Liver (tissue), 9 donors: ENCODE data around the gene ARIH1. TPM values are rescaled to one million over a fixed set of nuclear protein-coding genes. Genes with fewer than 3 reads are reported as not detected.

Source experiments
- DNase-seq: peaks from one replicate; pipeline ENCODE4 v3.0.0-alpha.2; 2017; ENCODE audit warnings: low spot score
- H3K27ac ChIP-seq, 2 donors: one replicate each; pipeline ENCODE4 v1.7.0; 2013; ENCODE audit warnings: inconsistent platforms in 2 of 2, low read length in 2 of 2, control low read depth in 1 of 2, low read depth in 1 of 2, mild to moderate bottlenecking in 1 of 2
- H3K27me3 ChIP-seq, 4 donors: one replicate each; pipeline versions ENCODE4 v1.6.1 to v1.7.0; 2013; ENCODE audit warnings: low read length in 3 of 4, inconsistent platforms in 1 of 4, mild to moderate bottlenecking in 1 of 4, moderate library complexity in 1 of 4; ENCODE audit not compliant: control insufficient read depth in 4 of 4, insufficient read depth in 4 of 4
- H3K36me3 ChIP-seq, 4 donors: one replicate each; pipeline versions ENCODE4 v1.6.1 to v1.7.0; 2013; ENCODE audit warnings: low read length in 3 of 4, mild to moderate bottlenecking in 3 of 4, low read depth in 1 of 4, moderate library complexity in 1 of 4; ENCODE audit not compliant: control insufficient read depth in 4 of 4, insufficient read depth in 3 of 4
- H3K4me1 ChIP-seq, 4 donors: one replicate each; pipeline versions ENCODE4 v1.6.1 to v1.7.0; 2013; ENCODE audit warnings: low read length in 3 of 4, mild to moderate bottlenecking in 3 of 4, moderate library complexity in 1 of 4; ENCODE audit not compliant: control insufficient read depth in 4 of 4, insufficient read depth in 4 of 4
- H3K4me3 ChIP-seq, 3 donors: one replicate each; pipeline versions ENCODE4 v1.6.1 to v1.7.0; 2013; ENCODE audit warnings: low read length in 3 of 3, control low read depth in 1 of 3, low read depth in 1 of 3, mild to moderate bottlenecking in 1 of 3
- H3K9ac ChIP-seq, 2 donors: one replicate each; pipeline ENCODE4 v1.7.0; 2013; ENCODE audit warnings: low read length in 2 of 2, mild to moderate bottlenecking in 2 of 2, moderate library complexity in 2 of 2, control low read depth in 1 of 2, low read depth in 1 of 2
- H3K9me3 ChIP-seq, 4 donors: one replicate each; pipeline versions ENCODE4 v1.6.1 to v1.7.0; 2013; ENCODE audit warnings: low read length in 3 of 4; ENCODE audit not compliant: control insufficient read depth in 4 of 4
- ATF3 ChIP-seq: IDR thresholded peaks from 2 replicates; pipeline ENCODE4 v1.6.1; 2016; ENCODE audit warnings: antibody characterized with exemption
- EGR1 ChIP-seq, 2 donors: IDR thresholded peaks; 2 replicates each; pipeline ENCODE4 v1.6.1; 2016 to 2018; ENCODE audit warnings: antibody characterized with exemption in 2 of 2, low read depth in 2 of 2
- FOXA1 ChIP-seq: IDR thresholded peaks from 2 replicates; pipeline ENCODE4 v1.6.1; 2016; ENCODE audit warnings: antibody characterized with exemption
- FOXA2 ChIP-seq: IDR thresholded peaks from 2 replicates; pipeline ENCODE4 v1.6.1; 2016; ENCODE audit warnings: antibody characterized with exemption
- GABPA ChIP-seq, 2 donors: IDR thresholded peaks in 1 of 2; conservative IDR thresholded peaks in 1 of 2; 2 replicates each; pipeline ENCODE4 v1.6.1; 2016; ENCODE audit warnings: antibody characterized with exemption in 2 of 2, mild to moderate bottlenecking in 1 of 2, moderate library complexity in 1 of 2
- HNF4A ChIP-seq, 2 donors: conservative IDR thresholded peaks; 2 replicates each; pipeline ENCODE4 v1.6.1; 2016; ENCODE audit warnings: antibody characterized with exemption in 2 of 2, mild to moderate bottlenecking in 2 of 2
- HNF4G ChIP-seq: IDR thresholded peaks from 2 replicates; pipeline ENCODE4 v1.6.1; 2016; ENCODE audit warnings: antibody characterized with exemption
- MAX ChIP-seq: IDR thresholded peaks from 2 replicates; pipeline ENCODE4 v1.6.1; 2016; ENCODE audit warnings: antibody characterized with exemption
- NR2F2 ChIP-seq: IDR thresholded peaks from 2 replicates; pipeline ENCODE4 v1.6.1; 2016; ENCODE audit warnings: antibody characterized with exemption
- RAD21 ChIP-seq, 2 donors: IDR thresholded peaks; 2 replicates each; pipeline ENCODE4 v1.6.1; 2016; ENCODE audit warnings: antibody characterized with exemption in 2 of 2, mild to moderate bottlenecking in 2 of 2
- REST ChIP-seq: IDR thresholded peaks from 2 replicates; pipeline ENCODE4 v1.6.1; 2016; ENCODE audit warnings: antibody characterized with exemption, mild to moderate bottlenecking
- RXRA ChIP-seq, 2 donors: IDR thresholded peaks; 2 replicates each; pipeline ENCODE4 v1.6.1; 2017 to 2018; ENCODE audit warnings: antibody characterized with exemption in 2 of 2, mild to moderate bottlenecking in 1 of 2
- SP1 ChIP-seq: IDR thresholded peaks from 2 replicates; pipeline ENCODE4 v1.6.1; 2018; ENCODE audit warnings: antibody characterized with exemption, mild to moderate bottlenecking
- TAF1 ChIP-seq: conservative IDR thresholded peaks from 2 replicates; pipeline ENCODE4 v1.6.1; 2016; ENCODE audit warnings: antibody characterized with exemption, mild to moderate bottlenecking
- YY1 ChIP-seq: IDR thresholded peaks from 2 replicates; pipeline ENCODE4 v1.6.1; 2016; ENCODE audit warnings: antibody characterized with exemption, mild to moderate bottlenecking
- ZBTB33 ChIP-seq: IDR thresholded peaks from 2 replicates; pipeline ENCODE4 v1.6.1; 2016; ENCODE audit warnings: antibody characterized with exemption
- WGBS: extraction: QIAGEN DNeasy Blood & Tissue Kit; methylation state at CpG from one replicate; pipeline ENCODE4 v1.1.7; 2013; 5-methylcytosine and 5-hydroxymethylcytosine counted together
- polyA plus RNA-seq, 2 donors: library from polyadenylated mRNA; stranded (reverse) in 1 of 2; unstranded in 1 of 2; fragments of 200-250 nt in 1 of 2; fragments of >200 nt in 1 of 2; fragmentation: Nextera tagmentation in 1 of 2; extraction: Ambion mirVana in 1 of 2; gene quantifications; one replicate each; pipeline versions ENCODE4 v1.2.1 to v1.2.3, GENCODE V29; 2013 to 2015
- total RNA-seq, 2 donors: library from RNA; depleted of rRNA; stranded (reverse); fragments of >200 nt; gene quantifications; one replicate each; pipeline ENCODE4 v1.2.3, GENCODE V29; 2014
- TF ChIP-seq, protein P1 (sequence below): fragments of 150-350 bp; IDR thresholded peaks from 2 replicates; pipeline ENCODE4 v1.5.1; 2017; ENCODE audit warnings: improper control_type of control experiment, low read depth, low read length; ENCODE audit not compliant: missing input control
- donor health status: healthy.
- donor health status: healthy.
- donor health status: healthy.
- donor health status: healthy.
- donor health status: healthy.

The ARIH1 gene
- total and polyA plus RNA-seq, 4 donors, result 10.8 to 23.8 (median 18.8) TPM

DNA sequence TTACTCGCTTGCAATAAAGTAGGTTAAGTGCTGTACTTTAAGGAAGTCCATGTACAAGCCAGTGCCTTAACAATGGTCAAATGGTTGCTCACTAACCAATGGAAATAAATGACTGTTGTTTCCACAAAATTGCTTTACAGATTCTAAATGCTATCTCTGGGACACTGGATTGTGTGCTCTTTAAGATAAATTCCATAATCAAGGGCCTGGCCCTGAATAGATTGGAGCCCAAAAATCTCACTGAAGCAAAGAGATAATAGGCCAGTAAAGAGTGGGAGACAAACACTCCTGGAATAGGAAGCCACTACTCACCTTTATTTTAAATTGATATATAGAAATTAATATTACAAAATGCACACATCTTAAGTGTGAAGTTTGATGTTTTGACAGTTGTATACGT is 118.0 kb downstream of the ARIH1 start:
- no peak overlapping the region for H3K27ac ChIP-seq
- WGBS, result 86% methylated on average over 2 of the region's 2 CpGs
- TF ChIP-seq FOXA1 (no peak), NR2F2 (no peak), GABPA (IDR thresholded peaks at IDR 0.05 in 1 of 2, conservative IDR thresholded peaks at IDR 0.05 in 1 of 2) (no peak), RAD21 (IDR thresholded peaks at IDR 0.05) (no peak), EGR1 (IDR thresholded peaks at IDR 0.05; ENCODE audit: low read depth in 2 of 2) (no peak), TAF1 (no peak), ATF3 (no peak), RXRA (IDR thresholded peaks at IDR 0.05) (no peak), FOXA2 (no peak), ZBTB33 (no peak), SP1 (no peak), HNF4G (no peak), MAX (no peak)
- TF ChIP-seq, protein P1, sequence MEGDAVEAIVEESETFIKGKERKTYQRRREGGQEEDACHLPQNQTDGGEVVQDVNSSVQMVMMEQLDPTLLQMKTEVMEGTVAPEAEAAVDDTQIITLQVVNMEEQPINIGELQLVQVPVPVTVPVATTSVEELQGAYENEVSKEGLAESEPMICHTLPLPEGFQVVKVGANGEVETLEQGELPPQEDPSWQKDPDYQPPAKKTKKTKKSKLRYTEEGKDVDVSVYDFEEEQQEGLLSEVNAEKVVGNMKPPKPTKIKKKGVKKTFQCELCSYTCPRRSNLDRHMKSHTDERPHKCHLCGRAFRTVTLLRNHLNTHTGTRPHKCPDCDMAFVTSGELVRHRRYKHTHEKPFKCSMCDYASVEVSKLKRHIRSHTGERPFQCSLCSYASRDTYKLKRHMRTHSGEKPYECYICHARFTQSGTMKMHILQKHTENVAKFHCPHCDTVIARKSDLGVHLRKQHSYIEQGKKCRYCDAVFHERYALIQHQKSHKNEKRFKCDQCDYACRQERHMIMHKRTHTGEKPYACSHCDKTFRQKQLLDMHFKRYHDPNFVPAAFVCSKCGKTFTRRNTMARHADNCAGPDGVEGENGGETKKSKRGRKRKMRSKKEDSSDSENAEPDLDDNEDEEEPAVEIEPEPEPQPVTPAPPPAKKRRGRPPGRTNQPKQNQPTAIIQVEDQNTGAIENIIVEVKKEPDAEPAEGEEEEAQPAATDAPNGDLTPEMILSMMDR, result no peak
- no peaks in the 10 kb centered on the region for H3K36me3 ChIP-seq
- H3K9me3 ChIP-seq, result no peaks in the 10 kb centered on the region
- H3K9ac ChIP-seq, result no peak overlapping the region
- H3K4me1 ChIP-seq, result no peaks in the 10 kb centered on the region
- no peaks in the 10 kb centered on the region for H3K27me3 ChIP-seq
- H3K4me3 ChIP-seq, result no peak overlapping the region
- DNase-seq, result no peak

GRCh38 chr15:72592676-72593075 is 118.5 kb downstream of the ARIH1 start:
- Histone ChIP-seq H3K9me3 (no peaks in the 10 kb centered on the region), H3K9ac (no peak overlapping the region), H3K27me3 (no peaks in the 10 kb centered on the region), H3K36me3 (no peaks in the 10 kb centered on the region), H3K4me1 (no peaks in the 10 kb centered on the region), H3K4me3 (no peak overlapping the region), H3K27ac (no peak overlapping the region)
- 95% methylated on average over 2 of the region's 2 CpGs for WGBS
- DNase-seq, result no peak
- TF ChIP-seq NR2F2 (no peak), ATF3 (no peak), YY1 (no peak), HNF4G (no peak), GABPA (IDR thresholded peaks at IDR 0.05 in 1 of 2, conservative IDR thresholded peaks at IDR 0.05 in 1 of 2) (no peak), SP1 (no peak), FOXA1 (no peak), HNF4A (conservative IDR thresholded peaks at IDR 0.05) (no peak), EGR1 (IDR thresholded peaks at IDR 0.05; ENCODE audit: low read depth in 2 of 2) (no peak), RXRA (IDR thresholded peaks at IDR 0.05) (no peak), REST (no peak)
- TF ChIP-seq, protein P1, result no peak
